SJSA1 (cell line): ENCODE results near the gene ATP13A3. TPM values are rescaled to one million over a fixed set of nuclear protein-coding genes. Genes with fewer than 3 reads are reported as not detected.
"Not testable (repeated sequence)": the region's sequence is repeated elsewhere in the genome, so short reads cannot be mapped to it uniquely, and the experiment has no call there.

ENCODE experiments used
- DNase-seq, 2 experiments: peaks; one replicate each; pipeline ENCODE4 v3.0.0-alpha.2; 2015 to 2020; ENCODE audit warnings: low spot score in 2 of 2, low read depth in 1 of 2
- H3K27ac ChIP-seq: fragments of 250-450 bp; sonication (Bioruptor Pico); 2 replicates; pipeline ENCODE4 v1.5.1; 2020; ENCODE audit warnings: mild to moderate bottlenecking, moderate library complexity
- H3K27me3 ChIP-seq: fragments of 250-450 bp; sonication (Bioruptor Pico); replicated peaks from 2 replicates; pipeline ENCODE4 v1.5.1; 2020; ENCODE audit warnings: mild to moderate bottlenecking, moderate library complexity
- H3K36me3 ChIP-seq: fragments of 250-450 bp; sonication (Bioruptor Pico); 2 replicates; pipeline ENCODE4 v1.5.1; 2020; ENCODE audit warnings: mild to moderate bottlenecking
- H3K4me1 ChIP-seq: fragments of 250-450 bp; sonication (Bioruptor Pico); replicated peaks from 2 replicates; pipeline ENCODE4 v1.6.1; 2021; ENCODE audit warnings: mild to moderate bottlenecking
- H3K4me3 ChIP-seq: fragments of 250-450 bp; sonication (Bioruptor Pico); 2 replicates; pipeline ENCODE4 v1.5.1; 2020; ENCODE audit warnings: mild to moderate bottlenecking
- H3K9me3 ChIP-seq: fragments of 250-450 bp; sonication (Bioruptor Pico); replicated peaks from 2 replicates; pipeline ENCODE4 v1.5.1; 2020; ENCODE audit warnings: mild to moderate bottlenecking
- total RNA-seq: library from RNA; depleted of rRNA; stranded (reverse); fragments of >200 nt; shearing (Covaris generic); gene quantifications from 2 replicates; pipeline ENCODE4 v1.2.3, GENCODE V29; 2014; rRNA removed

ATP13A3 gene
- total RNA-seq = 119 and 135 TPM in 2 replicates

DNA sequence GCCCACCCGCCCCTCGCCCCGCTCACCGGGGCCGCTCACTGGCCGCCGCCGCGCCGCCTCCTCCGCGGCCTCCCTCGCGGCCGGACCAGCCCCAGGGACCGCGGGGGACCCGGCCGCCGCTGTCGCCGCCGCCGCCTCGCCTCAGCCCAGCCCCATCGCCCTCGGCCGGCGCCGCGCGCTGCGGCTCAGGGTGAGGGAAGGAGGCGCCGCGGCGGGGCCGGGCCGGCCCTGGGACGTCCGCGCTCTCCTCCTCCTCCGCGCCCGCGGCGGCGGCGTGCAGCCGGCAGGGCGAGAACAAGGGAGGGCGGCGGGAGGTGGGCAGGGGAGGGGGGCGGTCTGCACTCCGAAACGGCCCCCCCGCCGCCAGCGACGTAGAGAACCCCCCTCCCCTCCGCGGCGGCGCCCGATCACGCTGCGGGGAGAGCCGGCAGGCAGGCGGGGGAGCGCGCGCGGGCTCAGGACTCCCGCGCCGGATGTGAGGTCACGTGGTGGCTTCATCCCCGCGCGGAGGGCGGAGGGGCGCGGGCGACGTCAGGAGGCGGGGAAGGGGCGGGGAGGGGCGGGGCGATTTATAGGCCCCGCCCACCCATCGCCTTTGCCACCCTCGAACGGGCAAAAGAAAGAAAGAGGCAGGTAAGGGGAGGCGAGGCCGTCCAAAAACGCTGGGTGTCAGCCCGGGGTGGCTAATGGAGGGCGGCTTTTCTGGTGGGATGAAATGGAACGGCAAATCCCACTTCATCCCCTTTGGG, at the start of gene ATP13A3:
Gene ATP13A3 (minus strand): TSS at position 463 of the 749 bp plus-strand sequence. CDS start 24,812 bp downstream, outside the sequence.
- Histone ChIP-seq H3K9me3 (peaks cover 6% of the 10 kb centered on the region; the same call in 1 of the 2 replicates), H3K36me3 (peaks cover 27% of the 10 kb centered on the region), H3K4me1 (peaks cover 40% of the 10 kb centered on the region), H3K27ac (peak within 1 kb of the TSS; percentile 80), H3K4me3 (peak within 1 kb of the TSS; percentile 67), H3K27me3 (no peaks in the 10 kb centered on the region)
- DNase-seq = peak; percentile 65 to 83

DNA sequence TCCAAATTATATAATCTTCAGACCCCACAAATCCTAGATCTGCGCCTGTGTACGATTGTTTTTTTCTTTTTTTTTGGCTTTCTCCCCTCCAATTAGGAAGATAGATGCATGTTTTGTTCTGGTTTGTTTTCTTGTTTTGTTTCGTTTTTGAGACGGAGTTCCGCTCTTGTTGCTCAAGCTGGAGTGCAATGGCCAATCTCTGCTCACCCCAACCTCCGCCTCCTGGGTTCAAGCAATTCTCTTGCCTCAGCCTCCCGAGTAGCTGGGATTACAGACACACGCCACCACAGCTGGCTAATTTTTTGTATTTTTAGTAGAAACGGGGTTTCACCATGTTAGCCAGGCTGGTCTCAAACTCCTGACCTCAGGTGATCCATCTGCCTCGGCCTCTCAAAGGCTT, 48.4 kb upstream of the ATP13A3 start:
- not testable (repeated sequence) for H3K4me3 ChIP-seq, H3K27me3 ChIP-seq, DNase-seq, H3K36me3 ChIP-seq, H3K9me3 ChIP-seq, H3K27ac ChIP-seq
- peaks cover 10% of the 10 kb centered on the region for H3K4me1 ChIP-seq

DNA sequence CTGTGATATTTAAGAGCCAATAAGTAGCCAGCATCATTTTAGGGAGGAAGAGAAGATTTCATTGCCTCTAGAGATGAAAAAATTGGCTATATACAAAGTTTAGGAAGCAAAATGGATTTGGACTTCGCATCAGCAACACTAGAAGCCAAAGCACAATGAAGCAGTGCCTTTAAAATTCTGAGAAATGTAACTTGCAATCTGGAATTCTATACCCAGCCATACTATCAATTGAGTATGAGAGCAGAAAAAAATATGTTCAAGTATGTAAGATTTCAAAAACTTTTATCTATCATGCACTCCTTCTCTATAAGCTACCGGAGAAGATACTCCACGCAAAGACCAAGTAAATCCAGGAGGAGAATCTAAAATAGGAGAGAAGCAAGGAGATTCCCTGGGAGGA, 47.4 kb upstream of the ATP13A3 start:
- Histone ChIP-seq H3K4me1 (peaks cover 10% of the 10 kb centered on the region), H3K4me3 (no peak overlapping the region), H3K36me3 (no peaks in the 10 kb centered on the region), H3K27ac (no peak overlapping the region), H3K9me3 (0 out of 2 replicates have a peak, but pooled peaks cover 6% of the 10 kb centered on the region), H3K27me3 (no peaks in the 10 kb centered on the region)
- no peak for DNase-seq

DNA sequence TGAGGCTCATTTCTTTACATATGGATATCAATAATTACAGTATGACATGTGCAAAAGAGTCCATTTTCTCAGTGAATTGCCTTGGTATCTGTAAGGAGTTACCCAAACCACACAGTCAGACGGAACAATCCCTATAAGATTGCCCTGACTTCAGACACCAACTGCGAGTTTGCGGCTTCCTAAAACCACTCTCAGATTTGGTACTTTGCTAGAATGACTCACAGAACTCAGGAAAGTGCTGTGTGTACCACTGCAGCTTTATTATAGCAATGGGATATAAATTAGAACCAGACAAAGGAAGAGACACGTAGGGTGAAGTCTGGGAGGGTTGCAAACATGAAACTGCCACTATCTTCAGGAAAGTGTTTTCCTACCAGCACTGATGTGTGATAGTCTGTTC, 45.8 kb upstream of the ATP13A3 start:
- no peaks in the 10 kb centered on the region for H3K36me3 ChIP-seq
- no peak for DNase-seq
- no peaks in the 10 kb centered on the region for H3K27me3 ChIP-seq
- 0 out of 2 replicates have a peak, but pooled peaks cover 6% of the 10 kb centered on the region for H3K9me3 ChIP-seq
- H3K4me1 ChIP-seq = peaks cover 6% of the 10 kb centered on the region
- no peak overlapping the region for H3K27ac ChIP-seq
- no peak overlapping the region for H3K4me3 ChIP-seq

DNA sequence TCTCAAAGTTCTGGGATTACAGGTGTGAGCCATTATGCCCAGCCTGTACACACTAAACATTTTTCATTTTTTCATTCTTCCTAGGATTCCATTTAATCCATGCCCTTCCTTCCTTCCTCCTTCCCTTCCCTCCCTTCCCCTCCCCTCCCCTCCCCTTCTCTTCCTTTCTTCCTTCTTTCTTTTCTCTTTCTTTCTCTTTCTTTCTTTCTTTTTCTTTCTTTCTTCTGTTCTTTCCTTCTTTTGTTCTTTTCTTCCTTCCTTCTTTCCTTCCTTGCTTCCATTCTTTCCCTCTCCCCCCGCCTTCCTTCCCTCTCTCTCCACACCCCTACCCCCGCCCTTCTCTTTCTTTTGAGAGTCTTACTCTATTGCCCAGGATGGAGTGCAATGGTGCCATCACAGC, 40.9 kb upstream of the ATP13A3 start:
- Histone ChIP-seq H3K27ac (peak overlapping the region; percentile 93), H3K4me1 (peaks cover 9% of the 10 kb centered on the region), H3K27me3 (no peaks in the 10 kb centered on the region), H3K36me3 (no peaks in the 10 kb centered on the region), H3K9me3 (no peaks in the 10 kb centered on the region), H3K4me3 (no peak overlapping the region)
- DNase-seq = no peak

DNA sequence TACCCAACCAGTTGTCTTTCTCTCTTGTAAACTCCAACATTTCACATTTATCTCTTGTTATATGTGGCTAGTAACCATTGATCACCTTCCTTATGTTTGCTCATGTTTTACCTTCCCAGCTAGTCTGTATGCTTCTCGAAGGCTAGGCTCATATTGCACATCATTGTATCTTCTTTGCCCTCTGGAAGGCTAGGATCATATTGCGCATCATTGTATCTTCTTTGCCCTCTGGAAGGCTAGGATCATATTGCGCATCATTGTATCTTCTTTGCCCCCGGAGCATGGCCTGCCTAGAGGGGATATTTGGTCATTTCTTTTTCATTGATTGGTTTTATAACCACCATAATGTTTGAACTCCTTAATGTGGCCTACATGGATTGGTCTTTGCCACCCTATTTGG, 39.4 kb upstream of the ATP13A3 start:
- Histone ChIP-seq H3K4me3 (no peak overlapping the region), H3K27me3 (no peaks in the 10 kb centered on the region), H3K27ac (peak overlapping the region; percentile 93; the same call in 1 of the 2 replicates), H3K4me1 (peaks cover 12% of the 10 kb centered on the region), H3K36me3 (no peaks in the 10 kb centered on the region), H3K9me3 (no peaks in the 10 kb centered on the region)
- DNase-seq = no peak

DNA sequence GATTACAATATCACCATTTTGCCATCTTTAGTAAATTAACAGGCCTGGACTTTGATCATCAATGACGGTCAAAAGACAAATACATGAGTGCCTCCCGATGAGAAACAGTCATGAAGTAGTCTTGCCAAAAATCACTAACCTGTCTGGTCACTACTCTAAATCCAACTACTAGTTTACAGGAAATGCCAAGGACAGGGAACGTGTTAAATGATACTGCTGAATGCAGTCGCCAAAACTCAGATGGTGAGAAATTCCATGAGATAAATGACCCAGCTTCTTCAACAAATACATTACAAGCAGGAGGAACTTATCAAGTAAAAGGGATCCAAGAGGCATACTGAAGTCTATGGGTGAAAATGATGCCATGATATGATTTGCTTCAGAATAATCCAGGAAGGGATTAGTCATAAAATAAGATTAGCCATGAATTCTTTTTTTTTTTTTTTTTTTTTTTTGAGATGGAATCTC, 35.8 kb upstream of the ATP13A3 start:
- H3K27ac ChIP-seq = no peak overlapping the region
- no peak for DNase-seq
- no peaks in the 10 kb centered on the region for H3K27me3 ChIP-seq
- no peaks in the 10 kb centered on the region for H3K9me3 ChIP-seq
- no peaks in the 10 kb centered on the region for H3K36me3 ChIP-seq
- no peak overlapping the region for H3K4me3 ChIP-seq
- peaks cover 19% of the 10 kb centered on the region for H3K4me1 ChIP-seq

DNA sequence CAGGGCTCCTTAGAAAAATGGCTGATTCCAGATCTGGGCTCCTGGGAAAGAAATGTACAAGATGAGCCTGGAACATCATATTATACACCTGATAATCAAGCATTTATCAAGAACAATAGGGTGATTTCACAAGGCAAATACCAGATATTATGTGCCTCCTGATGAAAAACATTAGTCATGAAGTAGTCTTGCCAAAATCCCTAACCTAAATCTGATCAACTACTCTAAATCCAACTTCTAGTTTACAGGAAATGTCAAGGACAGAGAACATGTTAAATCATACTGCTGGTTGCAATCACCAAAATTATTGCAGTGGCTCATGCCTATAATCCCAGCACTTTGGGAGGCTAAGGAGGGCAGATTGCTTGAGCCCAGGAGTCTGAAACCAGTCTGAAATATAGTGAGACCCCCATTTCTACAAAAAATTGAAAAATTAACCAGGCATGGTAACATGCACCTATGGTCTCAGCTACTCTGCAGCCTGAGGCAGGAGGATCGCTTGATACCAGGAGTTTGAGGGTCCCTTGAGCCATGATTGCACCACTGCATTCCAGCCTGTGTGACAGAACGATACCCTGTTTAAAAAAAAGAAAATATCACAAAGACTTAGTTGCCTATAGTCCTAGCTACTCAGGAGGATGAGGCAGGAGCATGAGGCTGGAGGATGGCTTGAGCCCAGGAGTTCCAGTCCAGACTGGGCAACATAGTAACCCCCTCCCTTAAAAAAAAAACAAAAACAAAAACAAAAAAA, 34.9 kb upstream of the ATP13A3 start:
- Histone ChIP-seq H3K4me1 (peaks cover 16% of the 10 kb centered on the region), H3K27ac (no peak overlapping the region), H3K4me3 (no peak overlapping the region), H3K36me3 (no peaks in the 10 kb centered on the region), H3K9me3 (no peaks in the 10 kb centered on the region), H3K27me3 (no peaks in the 10 kb centered on the region)
- no peak for DNase-seq

DNA sequence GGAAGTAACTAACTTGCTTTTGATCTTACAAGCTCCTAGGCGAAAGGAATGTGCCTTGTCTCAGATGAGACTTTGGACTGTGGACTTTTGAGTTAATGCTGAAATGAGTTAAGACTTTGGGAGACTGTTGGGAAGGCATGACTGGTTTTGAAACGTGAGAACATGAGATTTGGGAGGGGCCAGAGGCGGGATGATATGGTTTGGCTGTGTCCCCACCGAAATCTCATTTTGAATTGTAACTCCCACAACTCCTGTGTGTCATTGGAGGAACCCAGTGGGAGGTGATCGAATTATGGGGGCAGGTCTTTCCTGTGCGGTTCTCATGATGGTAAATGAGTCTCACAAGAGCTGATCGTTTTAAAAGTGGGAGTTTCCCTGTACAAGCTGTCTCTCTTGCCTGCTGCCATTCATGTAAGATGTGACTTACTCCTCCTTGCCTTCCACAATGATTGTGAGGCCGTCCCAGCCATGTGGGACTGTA, 33.9 kb upstream of the ATP13A3 start:
- H3K27ac ChIP-seq, DNase-seq: not testable (repeated sequence)

DNA sequence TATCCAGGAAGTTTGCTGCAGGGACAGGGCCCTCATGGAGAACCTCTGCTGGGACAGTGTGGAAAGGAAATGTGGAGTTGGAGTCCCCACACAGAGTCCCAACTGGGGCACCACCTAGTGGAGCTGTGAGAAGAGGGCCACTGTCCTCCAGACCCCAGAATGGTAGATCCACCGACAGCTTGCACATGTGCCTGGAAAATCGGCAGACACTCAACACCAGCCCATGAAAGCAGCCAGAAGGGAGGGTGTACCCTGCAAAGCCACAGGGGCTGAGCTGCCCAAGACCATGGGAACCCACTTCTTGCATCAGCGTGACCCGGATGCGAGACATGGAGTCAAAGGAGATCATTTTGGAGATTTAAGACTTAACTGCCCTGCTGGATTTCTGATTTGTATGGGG, 33.4 kb upstream of the ATP13A3 start:
- H3K27me3 ChIP-seq, H3K36me3 ChIP-seq, DNase-seq, H3K27ac ChIP-seq, H3K4me1 ChIP-seq, H3K4me3 ChIP-seq, H3K9me3 ChIP-seq: not testable (repeated sequence)

More for the DNA sequence above, 33.9 kb upstream of the ATP13A3 start:
- not testable (repeated sequence) for H3K9me3 ChIP-seq, H3K36me3 ChIP-seq, H3K4me3 ChIP-seq, H3K27me3 ChIP-seq, H3K4me1 ChIP-seq

DNA sequence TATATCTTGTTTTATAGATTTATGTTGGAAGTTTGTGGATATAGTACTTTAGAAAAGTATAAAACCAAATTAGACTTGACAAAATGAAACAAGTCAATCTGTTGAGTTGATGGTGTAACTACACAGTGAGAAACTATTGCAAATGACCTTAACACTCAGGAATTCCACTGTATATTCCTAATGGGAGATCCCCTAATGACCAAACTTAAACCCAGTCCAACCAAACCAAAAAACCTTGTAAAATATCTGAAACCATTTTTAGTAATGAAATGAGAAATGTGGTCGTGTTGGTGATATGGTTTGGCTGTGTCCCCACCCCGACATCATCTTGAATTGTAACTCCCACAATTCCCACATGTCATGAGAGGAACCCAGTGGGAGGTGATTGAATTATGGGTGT, 31.9 kb upstream of the ATP13A3 start:
- no peaks in the 10 kb centered on the region for H3K9me3 ChIP-seq
- DNase-seq = no peak
- no peak overlapping the region for H3K4me3 ChIP-seq
- H3K27ac ChIP-seq = no peak overlapping the region
- H3K27me3 ChIP-seq = no peaks in the 10 kb centered on the region
- H3K4me1 ChIP-seq = peaks cover 10% of the 10 kb centered on the region; the same call in 1 of the 2 replicates
- no peaks in the 10 kb centered on the region for H3K36me3 ChIP-seq

DNA sequence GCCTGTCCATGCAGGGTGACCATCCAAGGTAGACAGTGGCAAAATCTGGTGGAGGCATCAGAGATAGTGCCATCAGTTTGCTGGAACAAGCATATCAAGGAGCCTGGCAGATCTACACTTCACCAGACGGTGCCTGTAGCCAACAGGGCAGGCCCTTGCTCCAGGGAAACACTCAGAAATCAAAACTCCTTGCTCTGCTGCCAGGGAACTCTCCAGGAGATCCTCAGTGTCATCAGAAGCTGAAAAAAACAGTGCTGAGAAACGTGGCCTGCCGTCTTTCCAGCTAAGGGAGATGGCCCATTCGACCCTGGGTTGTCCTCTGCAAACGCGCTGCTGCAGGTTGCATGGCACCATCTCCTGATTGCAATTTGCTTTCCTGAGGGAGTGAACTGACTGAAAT, 30.5 kb upstream of the ATP13A3 start:
- Histone ChIP-seq H3K4me3 (no peak overlapping the region), H3K36me3 (no peaks in the 10 kb centered on the region), H3K27ac (no peak overlapping the region), H3K27me3 (no peaks in the 10 kb centered on the region), H3K4me1 (peaks cover 10% of the 10 kb centered on the region; the same call in 1 of the 2 replicates), H3K9me3 (no peaks in the 10 kb centered on the region)
- no peak for DNase-seq

DNA sequence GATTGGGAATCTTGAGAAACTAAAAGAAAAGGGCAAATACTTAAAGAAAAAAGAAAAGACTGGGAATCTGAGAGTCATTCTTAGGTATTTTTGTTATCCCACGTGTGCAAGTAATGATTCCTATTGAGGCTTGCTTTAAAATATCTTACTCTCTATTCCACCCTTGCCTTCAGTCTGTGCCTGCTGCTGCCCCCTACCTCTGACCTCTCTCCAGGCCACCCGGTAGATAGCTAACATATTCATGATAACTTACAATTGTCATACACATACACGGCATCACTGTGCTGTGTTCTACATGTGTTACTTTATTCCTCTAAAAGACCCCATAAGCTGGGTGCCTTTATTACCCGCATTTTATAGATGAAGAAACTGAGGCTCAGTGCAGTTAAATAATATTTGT, 27.8 kb upstream of the ATP13A3 start:
- no peaks in the 10 kb centered on the region for H3K9me3 ChIP-seq

More for the DNA sequence above, 27.8 kb upstream of the ATP13A3 start:
- no peak overlapping the region for H3K4me3 ChIP-seq
- H3K27ac ChIP-seq = no peak overlapping the region
- H3K27me3 ChIP-seq = no peaks in the 10 kb centered on the region
- no peaks in the 10 kb centered on the region for H3K36me3 ChIP-seq
- H3K4me1 ChIP-seq = peaks cover 6% of the 10 kb centered on the region; the same call in 1 of the 2 replicates
- no peak for DNase-seq
